H1 (cell line): ENCODE data around the gene HIVEP3.

Source experiments
- RAD21 ChIP-seq, 2 experiments: IDR thresholded peaks in 1 of 2; conservative IDR thresholded peaks in 1 of 2; 2 replicates each; pipeline ENCODE4 v1.6.1; 2011; ENCODE audit warnings: low read depth in 2 of 2, low read length in 2 of 2, improper control_type of control experiment in 1 of 2, inconsistent platforms in 1 of 2, mild to moderate bottlenecking in 1 of 2, moderate library complexity in 1 of 2
- TF ChIP-seq, protein P1 (sequence below), 3 experiments: IDR thresholded peaks; 1 replicate in 2 of 3; 2 replicates in 1 of 3; pipeline versions ENCODE4 v1.5.1 to v1.6.1; 2011; ENCODE audit warnings: low read length in 3 of 3, mild to moderate bottlenecking in 3 of 3, inconsistent platforms in 2 of 3, low read depth in 1 of 3, moderate library complexity in 1 of 3; ENCODE audit not compliant: insufficient read depth in 1 of 3; ENCODE audit errors: control extremely low read depth in 1 of 3

DNA sequence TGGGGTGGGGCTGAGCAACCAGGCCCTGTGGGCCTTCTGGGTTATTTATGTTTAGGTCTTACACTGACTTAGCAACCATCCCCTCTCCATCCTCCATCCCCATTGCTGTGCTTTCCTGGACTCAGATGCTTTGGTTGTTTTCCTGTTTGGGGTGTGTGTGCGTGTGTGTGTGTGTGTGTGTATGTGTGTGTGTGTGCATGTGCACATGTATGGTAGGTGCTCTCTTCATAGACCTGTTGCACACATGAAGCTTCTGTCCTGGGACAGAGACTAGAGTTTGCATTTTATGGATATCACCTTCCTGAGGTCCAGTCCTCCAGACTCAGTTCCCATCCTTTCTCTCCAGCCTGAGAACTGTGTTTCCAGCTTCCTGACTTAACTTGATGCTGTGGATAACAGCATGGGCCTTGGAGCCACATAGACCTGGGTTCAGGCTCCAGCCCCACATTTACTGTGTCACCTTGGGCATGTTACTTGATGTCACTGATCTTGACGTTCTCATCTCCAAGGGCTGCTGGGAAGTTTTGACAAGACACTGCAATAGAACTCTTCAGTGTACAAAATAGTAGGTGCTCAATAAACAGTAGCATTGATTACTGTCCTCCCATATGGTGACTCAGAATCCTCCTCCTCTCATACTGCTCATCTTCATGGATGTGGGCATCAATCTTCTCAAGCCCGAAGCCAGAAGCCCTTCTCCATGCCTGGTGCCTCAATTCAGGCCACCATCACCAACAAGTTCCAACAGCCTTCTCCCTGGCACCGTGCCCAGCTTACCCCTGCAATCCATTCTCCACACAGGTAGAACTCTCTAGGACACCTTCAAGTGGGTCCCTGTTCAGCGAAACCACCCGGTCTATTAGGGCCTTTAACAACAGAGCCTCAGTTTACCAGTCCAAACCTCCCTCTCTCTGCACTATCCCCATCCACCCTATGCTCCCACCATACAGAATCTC is 252.5 kb downstream of the HIVEP3 start:
- TF ChIP-seq RAD21 (IDR thresholded peaks at IDR 0.05 in 1 of 2, conservative IDR thresholded peaks at IDR 0.05 in 1 of 2; ENCODE audit: low read depth in 2 of 2, low read length in 2 of 2): no peak
- TF ChIP-seq, protein P1, sequence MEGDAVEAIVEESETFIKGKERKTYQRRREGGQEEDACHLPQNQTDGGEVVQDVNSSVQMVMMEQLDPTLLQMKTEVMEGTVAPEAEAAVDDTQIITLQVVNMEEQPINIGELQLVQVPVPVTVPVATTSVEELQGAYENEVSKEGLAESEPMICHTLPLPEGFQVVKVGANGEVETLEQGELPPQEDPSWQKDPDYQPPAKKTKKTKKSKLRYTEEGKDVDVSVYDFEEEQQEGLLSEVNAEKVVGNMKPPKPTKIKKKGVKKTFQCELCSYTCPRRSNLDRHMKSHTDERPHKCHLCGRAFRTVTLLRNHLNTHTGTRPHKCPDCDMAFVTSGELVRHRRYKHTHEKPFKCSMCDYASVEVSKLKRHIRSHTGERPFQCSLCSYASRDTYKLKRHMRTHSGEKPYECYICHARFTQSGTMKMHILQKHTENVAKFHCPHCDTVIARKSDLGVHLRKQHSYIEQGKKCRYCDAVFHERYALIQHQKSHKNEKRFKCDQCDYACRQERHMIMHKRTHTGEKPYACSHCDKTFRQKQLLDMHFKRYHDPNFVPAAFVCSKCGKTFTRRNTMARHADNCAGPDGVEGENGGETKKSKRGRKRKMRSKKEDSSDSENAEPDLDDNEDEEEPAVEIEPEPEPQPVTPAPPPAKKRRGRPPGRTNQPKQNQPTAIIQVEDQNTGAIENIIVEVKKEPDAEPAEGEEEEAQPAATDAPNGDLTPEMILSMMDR (IDR thresholded peaks at IDR 0.05; ENCODE audit: control extremely low read depth in 1 of 3, insufficient read depth in 1 of 3, low read depth in 1 of 3, low read length in 3 of 3): no peak
